ENCODE measurements around the gene CADM2.

Gene CADM2

DNA sequence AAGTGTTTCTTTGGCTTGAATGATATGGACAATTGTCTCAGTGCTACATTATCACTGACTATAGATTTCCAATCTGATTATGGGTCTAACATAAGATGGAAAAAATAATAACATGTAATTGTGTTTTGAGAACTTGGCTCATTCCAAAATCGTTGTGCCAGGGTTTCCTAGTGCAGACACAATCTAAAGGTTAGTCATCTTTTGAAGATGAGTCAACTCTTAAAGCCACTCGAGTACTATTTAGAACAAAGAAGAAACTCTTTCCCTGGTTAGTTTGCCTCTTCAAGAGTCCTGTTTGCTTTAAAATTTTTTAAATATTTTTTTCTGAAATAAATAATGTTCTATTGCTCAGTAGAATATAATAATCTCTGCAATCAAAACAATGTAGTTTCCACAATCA is 301.0 kb downstream of the CADM2 start:
- Histone ChIP-seq H3F3A (ENCODE audit: control insufficient read depth, insufficient read depth) (no peaks in the 10 kb centered on the region), H3K4me3 (ENCODE audit: low read length) (no peak overlapping the region), H3K4me1 (ENCODE audit: control insufficient read depth, low read length) (no peaks in the 10 kb centered on the region), H3K36me3 (ENCODE audit: control insufficient read depth, low read length) (no peaks in the 10 kb centered on the region), H3K79me2 (ENCODE audit: control insufficient read depth, low read length) (no peaks in the 10 kb centered on the region), H3K4me2 (ENCODE audit: low read length) (no peak overlapping the region), H3K9me2 (replicated peaks; ENCODE audit: control insufficient read depth, low read length) (no peaks in the 10 kb centered on the region), H3K27ac (ENCODE audit: low read depth, low read length) (no peak overlapping the region), H4K20me1 (ENCODE audit: control insufficient read depth, insufficient read depth, low read depth, low read length) (no peaks in the 10 kb centered on the region), H3K9me3 (ENCODE audit: control insufficient read depth, insufficient read depth, low read length) (no peaks in the 10 kb centered on the region), H3K27me3 (ENCODE audit: control insufficient read depth, low read length) (no peaks in the 10 kb centered on the region)
- TF ChIP-seq EZH2phosphoT487 (IDR thresholded peaks at IDR 0.05; ENCODE audit: borderline replicate concordance, low read length): no peak
- TF ChIP-seq, protein P1, sequence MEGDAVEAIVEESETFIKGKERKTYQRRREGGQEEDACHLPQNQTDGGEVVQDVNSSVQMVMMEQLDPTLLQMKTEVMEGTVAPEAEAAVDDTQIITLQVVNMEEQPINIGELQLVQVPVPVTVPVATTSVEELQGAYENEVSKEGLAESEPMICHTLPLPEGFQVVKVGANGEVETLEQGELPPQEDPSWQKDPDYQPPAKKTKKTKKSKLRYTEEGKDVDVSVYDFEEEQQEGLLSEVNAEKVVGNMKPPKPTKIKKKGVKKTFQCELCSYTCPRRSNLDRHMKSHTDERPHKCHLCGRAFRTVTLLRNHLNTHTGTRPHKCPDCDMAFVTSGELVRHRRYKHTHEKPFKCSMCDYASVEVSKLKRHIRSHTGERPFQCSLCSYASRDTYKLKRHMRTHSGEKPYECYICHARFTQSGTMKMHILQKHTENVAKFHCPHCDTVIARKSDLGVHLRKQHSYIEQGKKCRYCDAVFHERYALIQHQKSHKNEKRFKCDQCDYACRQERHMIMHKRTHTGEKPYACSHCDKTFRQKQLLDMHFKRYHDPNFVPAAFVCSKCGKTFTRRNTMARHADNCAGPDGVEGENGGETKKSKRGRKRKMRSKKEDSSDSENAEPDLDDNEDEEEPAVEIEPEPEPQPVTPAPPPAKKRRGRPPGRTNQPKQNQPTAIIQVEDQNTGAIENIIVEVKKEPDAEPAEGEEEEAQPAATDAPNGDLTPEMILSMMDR (IDR thresholded peaks at IDR 0.05; ENCODE audit: low read depth, low read length, poor library complexity, severe bottlenecking): no peak

DNA sequence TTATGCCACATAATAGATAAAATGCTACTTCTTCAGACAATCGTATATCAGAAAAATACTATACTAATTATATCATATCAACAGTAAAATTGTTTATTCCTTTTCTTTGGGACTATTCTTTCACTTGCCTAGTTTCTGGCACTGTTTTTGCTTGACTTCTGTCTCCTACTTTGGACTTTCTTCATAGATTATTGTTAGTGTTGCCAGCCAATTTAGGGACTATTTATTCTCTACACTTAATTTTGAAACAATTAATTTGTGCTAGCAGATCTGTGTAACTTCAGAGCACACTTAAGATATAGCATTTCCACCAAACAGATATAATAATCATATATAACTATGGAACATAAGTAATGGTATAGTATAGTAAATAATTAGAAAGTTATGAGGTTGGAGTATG is 305.6 kb downstream of the CADM2 start:
- H3K4me2 ChIP-seq (ENCODE audit: low read length): no peak overlapping the region
- no peaks in the 10 kb centered on the region for H4K20me1 ChIP-seq (ENCODE audit: control insufficient read depth, insufficient read depth, low read depth, low read length)
- no peaks in the 10 kb centered on the region for H3K4me1 ChIP-seq (ENCODE audit: control insufficient read depth, low read length)
- no peak overlapping the region for H3K4me3 ChIP-seq (ENCODE audit: low read length)
- H3F3A ChIP-seq (ENCODE audit: control insufficient read depth, insufficient read depth): no peaks in the 10 kb centered on the region
- TF ChIP-seq, protein P1 (IDR thresholded peaks at IDR 0.05; ENCODE audit: low read depth, low read length, poor library complexity, severe bottlenecking): no peak
- TF ChIP-seq EZH2phosphoT487 (IDR thresholded peaks at IDR 0.05; ENCODE audit: borderline replicate concordance, low read length): no peak
- no peak overlapping the region for H3K27ac ChIP-seq (ENCODE audit: low read depth, low read length)
- no peaks in the 10 kb centered on the region for H3K79me2 ChIP-seq (ENCODE audit: control insufficient read depth, low read length)
- no peaks in the 10 kb centered on the region for H3K36me3 ChIP-seq (ENCODE audit: control insufficient read depth, low read length)
- H3K9me2 ChIP-seq (replicated peaks; ENCODE audit: control insufficient read depth, low read length): no peaks in the 10 kb centered on the region
- no peaks in the 10 kb centered on the region for H3K9me3 ChIP-seq (ENCODE audit: control insufficient read depth, insufficient read depth, low read length)
- no peaks in the 10 kb centered on the region for H3K27me3 ChIP-seq (ENCODE audit: control insufficient read depth, low read length)

- H3F3A ChIP-seq (ENCODE audit: control insufficient read depth, insufficient read depth): no peaks in the 10 kb centered on the region
- TF ChIP-seq, protein P1 (IDR thresholded peaks at IDR 0.05; ENCODE audit: low read depth, low read length, poor library complexity, severe bottlenecking): no peak
- no peak for TF ChIP-seq EZH2phosphoT487 (IDR thresholded peaks at IDR 0.05; ENCODE audit: borderline replicate concordance, low read length)
- H3K36me3 ChIP-seq (ENCODE audit: control insufficient read depth, low read length): no peaks in the 10 kb centered on the region
- no peaks in the 10 kb centered on the region for H4K20me1 ChIP-seq (ENCODE audit: control insufficient read depth, insufficient read depth, low read depth, low read length)
- H3K27me3 ChIP-seq (ENCODE audit: control insufficient read depth, low read length): no peaks in the 10 kb centered on the region
- no peak overlapping the region for H3K4me2 ChIP-seq (ENCODE audit: low read length)
- H3K4me3 ChIP-seq (ENCODE audit: low read length): no peak overlapping the region
- no peaks in the 10 kb centered on the region for H3K4me1 ChIP-seq (ENCODE audit: control insufficient read depth, low read length)
- no peaks in the 10 kb centered on the region for H3K79me2 ChIP-seq (ENCODE audit: control insufficient read depth, low read length)
- no peak overlapping the region for H3K27ac ChIP-seq (ENCODE audit: low read depth, low read length)
- H3K9me2 ChIP-seq (replicated peaks; ENCODE audit: control insufficient read depth, low read length): no peaks in the 10 kb centered on the region
- no peaks in the 10 kb centered on the region for H3K9me3 ChIP-seq (ENCODE audit: control insufficient read depth, insufficient read depth, low read length)
Observed at GRCh38 chr3:85270488-85270887, 311.7 kb downstream of the CADM2 start.

DNA sequence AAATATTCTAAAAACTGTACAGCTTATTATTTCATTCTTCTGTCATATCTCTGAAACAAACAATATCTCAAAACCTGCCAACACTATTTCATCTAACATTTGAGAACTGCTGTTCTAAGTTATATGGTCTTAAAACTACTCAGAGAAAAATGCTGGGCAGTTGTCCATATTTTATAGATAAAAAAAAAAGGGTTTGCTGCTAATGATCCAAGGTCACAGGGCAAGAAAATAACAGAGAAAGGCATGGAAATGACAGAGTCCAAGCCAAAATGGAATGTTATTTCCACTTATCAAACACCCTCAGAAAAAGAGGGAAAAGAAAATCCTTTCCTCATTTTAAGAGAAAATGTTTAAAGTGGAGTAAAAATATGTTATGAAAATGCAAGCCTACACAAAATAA is 313.1 kb downstream of the CADM2 start:
- no peaks in the 10 kb centered on the region for H3F3A ChIP-seq (ENCODE audit: control insufficient read depth, insufficient read depth)
- H3K9me3 ChIP-seq (ENCODE audit: control insufficient read depth, insufficient read depth, low read length): no peaks in the 10 kb centered on the region
- H3K27me3 ChIP-seq (ENCODE audit: control insufficient read depth, low read length): no peaks in the 10 kb centered on the region
- no peaks in the 10 kb centered on the region for H4K20me1 ChIP-seq (ENCODE audit: control insufficient read depth, insufficient read depth, low read depth, low read length)
- no peaks in the 10 kb centered on the region for H3K36me3 ChIP-seq (ENCODE audit: control insufficient read depth, low read length)
- H3K27ac ChIP-seq (ENCODE audit: low read depth, low read length): no peak overlapping the region
- H3K4me3 ChIP-seq (ENCODE audit: low read length): no peak overlapping the region
- H3K4me1 ChIP-seq (ENCODE audit: control insufficient read depth, low read length): no peaks in the 10 kb centered on the region
- H3K79me2 ChIP-seq (ENCODE audit: control insufficient read depth, low read length): no peaks in the 10 kb centered on the region
- TF ChIP-seq, protein P1 (IDR thresholded peaks at IDR 0.05; ENCODE audit: low read depth, low read length, poor library complexity, severe bottlenecking): no peak
- TF ChIP-seq EZH2phosphoT487 (IDR thresholded peaks at IDR 0.05; ENCODE audit: borderline replicate concordance, low read length): no peak
- no peaks in the 10 kb centered on the region for H3K9me2 ChIP-seq (replicated peaks; ENCODE audit: control insufficient read depth, low read length)
- H3K4me2 ChIP-seq (ENCODE audit: low read length): no peak overlapping the region

Data from DOHH2 (cell line).